Measurements from ENCODE around the gene EPB41L3. TPM values are rescaled to one million over a fixed set of nuclear protein-coding genes. Genes with fewer than 3 reads are reported as not detected.

The EPB41L3 gene
- total RNA-seq, 1 experiment from 2014 or later, result 16.1 TPM

- Histone ChIP-seq H2BK120ac (ENCODE audit: low read depth, low read length, poor library complexity, severe bottlenecking) (no peak overlapping the region), H2BK20ac (ENCODE audit: low read depth, low read length, poor library complexity, severe bottlenecking) (no peak overlapping the region), H3K4me2 (ENCODE audit: insufficient read depth, insufficient read length, low read length) (no peak overlapping the region), H3K23me2 (ENCODE audit: insufficient read length, low read depth, low read length, poor library complexity, severe bottlenecking) (no peaks in the 10 kb centered on the region), H3K79me2 (ENCODE audit: insufficient read depth, low read length) (no peaks in the 10 kb centered on the region), H3K9me3 (ENCODE audit: control insufficient read depth, low read depth, low read length) (no peaks in the 10 kb centered on the region), H4K91ac (ENCODE audit: insufficient read length, low read depth, low read length) (no peak overlapping the region), H2BK15ac (ENCODE audit: low read depth, low read length) (no peak overlapping the region), H2BK5ac (ENCODE audit: insufficient read length, low read length) (no peak overlapping the region), H3K4ac (ENCODE audit: low read depth, low read length) (no peak overlapping the region), H3T11ph (ENCODE audit: low read length) (no peak overlapping the region), H2AK5ac (ENCODE audit: insufficient read length, low read length) (no peak overlapping the region), H3K14ac (ENCODE audit: insufficient read depth, low read length) (no peak overlapping the region), H4K5ac (ENCODE audit: insufficient read length, low read depth, low read length) (no peak overlapping the region), H3K56ac (ENCODE audit: insufficient read length, low read depth, low read length) (no peak overlapping the region), H3K18ac (ENCODE audit: insufficient read length, low read depth, low read length) (no peak overlapping the region), H3K27ac (ENCODE audit: insufficient read length, low read depth, low read length) (no peak overlapping the region), H3K79me1 (ENCODE audit: insufficient read depth, low read depth, low read length, poor library complexity, severe bottlenecking) (no peaks in the 10 kb centered on the region), H2AFZ (ENCODE audit: low read length) (no peak overlapping the region), H3K27me3 (ENCODE audit: insufficient read depth, low read length) (no peaks in the 10 kb centered on the region), H4K8ac (replicated peaks; ENCODE audit: insufficient read length, low read depth, low read length) (no peak overlapping the region), H3K4me1 (ENCODE audit: insufficient read depth, low read length) (no peaks in the 10 kb centered on the region; the same call in 1 of the 2 replicates), H2BK12ac (ENCODE audit: insufficient read length, low read depth, low read length) (no peak overlapping the region), H3K9ac (ENCODE audit: extremely low read depth, insufficient read length, low read length) (no peak overlapping the region), H4K20me1 (ENCODE audit: control insufficient read depth, insufficient read depth, insufficient read length) (no peaks in the 10 kb centered on the region), H3K23ac (ENCODE audit: insufficient read length, low read depth, low read length) (no peak overlapping the region)
- DNase-seq, result no peak
- no peaks in the 10 kb centered on the region; the same call in 1 of the 2 replicates for H3K27me3 Mint-ChIP-seq (ENCODE audit: low read depth)
- WGBS (ENCODE audit: extremely low coverage, insufficient read length, low lambda C conversion rate), result no CpG with 5 or more reads among the region's 2 CpGs
- TF ChIP-seq, protein P1, sequence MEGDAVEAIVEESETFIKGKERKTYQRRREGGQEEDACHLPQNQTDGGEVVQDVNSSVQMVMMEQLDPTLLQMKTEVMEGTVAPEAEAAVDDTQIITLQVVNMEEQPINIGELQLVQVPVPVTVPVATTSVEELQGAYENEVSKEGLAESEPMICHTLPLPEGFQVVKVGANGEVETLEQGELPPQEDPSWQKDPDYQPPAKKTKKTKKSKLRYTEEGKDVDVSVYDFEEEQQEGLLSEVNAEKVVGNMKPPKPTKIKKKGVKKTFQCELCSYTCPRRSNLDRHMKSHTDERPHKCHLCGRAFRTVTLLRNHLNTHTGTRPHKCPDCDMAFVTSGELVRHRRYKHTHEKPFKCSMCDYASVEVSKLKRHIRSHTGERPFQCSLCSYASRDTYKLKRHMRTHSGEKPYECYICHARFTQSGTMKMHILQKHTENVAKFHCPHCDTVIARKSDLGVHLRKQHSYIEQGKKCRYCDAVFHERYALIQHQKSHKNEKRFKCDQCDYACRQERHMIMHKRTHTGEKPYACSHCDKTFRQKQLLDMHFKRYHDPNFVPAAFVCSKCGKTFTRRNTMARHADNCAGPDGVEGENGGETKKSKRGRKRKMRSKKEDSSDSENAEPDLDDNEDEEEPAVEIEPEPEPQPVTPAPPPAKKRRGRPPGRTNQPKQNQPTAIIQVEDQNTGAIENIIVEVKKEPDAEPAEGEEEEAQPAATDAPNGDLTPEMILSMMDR (conservative IDR thresholded peaks at IDR 0.05), result no peak
- H3K9me3 Mint-ChIP-seq, result no peaks in the 10 kb centered on the region
- H3K27ac Mint-ChIP-seq, result no peak overlapping the region
- no peak overlapping the region for H3K4me3 Mint-ChIP-seq
- peaks cover 3 to 4% of the 10 kb centered on the region in 2 experiments; a peak in 2 of 4 replicates for H3K4me1 Mint-ChIP-seq
- no peaks in the 10 kb centered on the region for H3K36me3 Mint-ChIP-seq (ENCODE audit: insufficient read depth in 1 of 3, low read depth in 3 of 3)
Observed at GRCh38 chr18:5380586-5380985, 163.2 kb downstream of the EPB41L3 start.

All from H9 (cell line).